ENCODE data around the gene POMT1. TPM values are rescaled to one million over a fixed set of nuclear protein-coding genes. Genes with fewer than 3 reads are reported as not detected.
A peak's percentile ranks its signal among the peaks of the same experiment; 100 is the strongest.

POMT1 gene
- total RNA-seq, 1 donor: 32.6 TPM

DNA sequence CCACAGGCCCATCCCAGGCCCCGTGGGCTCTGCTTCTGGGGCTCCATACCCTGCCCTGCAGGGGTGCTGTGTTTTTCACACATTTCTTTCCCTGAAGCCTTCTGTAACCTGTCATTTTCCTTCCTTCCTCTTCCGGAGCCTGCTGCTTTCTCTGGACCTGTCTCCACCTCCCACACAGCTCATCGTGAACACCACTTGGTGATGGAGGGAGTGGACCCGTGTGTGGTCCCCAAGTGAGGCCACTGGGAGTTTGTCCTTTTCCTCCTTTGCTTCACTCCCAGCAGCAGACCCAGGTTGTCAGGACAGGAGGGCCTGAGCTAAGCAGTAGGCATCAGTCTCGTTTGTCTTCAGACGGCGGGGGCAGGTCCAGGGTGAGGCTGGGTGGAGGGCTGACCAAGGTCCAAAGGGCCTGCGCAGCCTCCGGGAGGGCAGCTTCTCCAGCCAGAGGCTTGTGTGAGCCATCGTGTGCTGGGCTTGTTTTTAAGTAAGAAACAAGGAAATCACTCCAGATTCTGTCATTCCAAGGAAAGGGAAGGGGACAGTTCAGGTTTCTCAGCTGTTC, 5.8 kb upstream of the POMT1 start:
- H3K4me1 ChIP-seq (ENCODE audit: insufficient read depth, low read length): peaks cover 5% of the 10 kb centered on the region
- no peak overlapping the region for H3K4me3 ChIP-seq (ENCODE audit: insufficient read depth, low read length)
- no peak overlapping the region for H2AFZ ChIP-seq (ENCODE audit: low read length)
- TF ChIP-seq, protein P1, sequence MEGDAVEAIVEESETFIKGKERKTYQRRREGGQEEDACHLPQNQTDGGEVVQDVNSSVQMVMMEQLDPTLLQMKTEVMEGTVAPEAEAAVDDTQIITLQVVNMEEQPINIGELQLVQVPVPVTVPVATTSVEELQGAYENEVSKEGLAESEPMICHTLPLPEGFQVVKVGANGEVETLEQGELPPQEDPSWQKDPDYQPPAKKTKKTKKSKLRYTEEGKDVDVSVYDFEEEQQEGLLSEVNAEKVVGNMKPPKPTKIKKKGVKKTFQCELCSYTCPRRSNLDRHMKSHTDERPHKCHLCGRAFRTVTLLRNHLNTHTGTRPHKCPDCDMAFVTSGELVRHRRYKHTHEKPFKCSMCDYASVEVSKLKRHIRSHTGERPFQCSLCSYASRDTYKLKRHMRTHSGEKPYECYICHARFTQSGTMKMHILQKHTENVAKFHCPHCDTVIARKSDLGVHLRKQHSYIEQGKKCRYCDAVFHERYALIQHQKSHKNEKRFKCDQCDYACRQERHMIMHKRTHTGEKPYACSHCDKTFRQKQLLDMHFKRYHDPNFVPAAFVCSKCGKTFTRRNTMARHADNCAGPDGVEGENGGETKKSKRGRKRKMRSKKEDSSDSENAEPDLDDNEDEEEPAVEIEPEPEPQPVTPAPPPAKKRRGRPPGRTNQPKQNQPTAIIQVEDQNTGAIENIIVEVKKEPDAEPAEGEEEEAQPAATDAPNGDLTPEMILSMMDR (IDR thresholded peaks at IDR 0.05; ENCODE audit: extremely low read depth, low read depth, low read length): no peak
- no peaks in the 10 kb centered on the region for H3K9me3 ChIP-seq (ENCODE audit: low read depth, low read length)
- no peak overlapping the region for H3K4me2 ChIP-seq (ENCODE audit: insufficient read depth, low read length)
- no peaks in the 10 kb centered on the region for H3K27me3 ChIP-seq (ENCODE audit: insufficient read depth, low read length)
- peaks cover 85% of the 10 kb centered on the region for H3K36me3 ChIP-seq (ENCODE audit: insufficient read depth, low read length)
- H3K27ac ChIP-seq (ENCODE audit: low read depth, low read length): no peak overlapping the region
- peaks cover 8% of the 10 kb centered on the region for H3K79me2 ChIP-seq (ENCODE audit: insufficient read depth, low read length)
- peaks cover 32% of the 10 kb centered on the region for H4K20me1 ChIP-seq (ENCODE audit: insufficient read depth, low read length)
- no peak for DNase-seq (ENCODE audit: insufficient read length, low spot score, missing footprints)

- no peaks in the 10 kb centered on the region for H3K9me3 ChIP-seq (ENCODE audit: low read depth, low read length)
- no peak for DNase-seq (ENCODE audit: insufficient read length, low spot score, missing footprints)
- TF ChIP-seq, protein P1 (IDR thresholded peaks at IDR 0.05; ENCODE audit: extremely low read depth, low read depth, low read length): no peak
- no peak overlapping the region for H3K27ac ChIP-seq (ENCODE audit: low read depth, low read length)
- peaks cover 14% of the 10 kb centered on the region for H3K4me1 ChIP-seq (ENCODE audit: insufficient read depth, low read length)
- H3K27me3 ChIP-seq (ENCODE audit: insufficient read depth, low read length): no peaks in the 10 kb centered on the region
- peaks cover 25% of the 10 kb centered on the region for H4K20me1 ChIP-seq (ENCODE audit: insufficient read depth, low read length)
- peaks cover 15% of the 10 kb centered on the region for H3K79me2 ChIP-seq (ENCODE audit: insufficient read depth, low read length)
- H3K4me3 ChIP-seq (ENCODE audit: insufficient read depth, low read length): no peak overlapping the region
- H2AFZ ChIP-seq (ENCODE audit: low read length): no peak overlapping the region
- H3K36me3 ChIP-seq (ENCODE audit: insufficient read depth, low read length): peaks cover 61% of the 10 kb centered on the region
- H3K4me2 ChIP-seq (ENCODE audit: insufficient read depth, low read length): no peak overlapping the region
Observed at GRCh38 chr9:131499254-131499767, 3.4 kb upstream of the POMT1 start.

DNA sequence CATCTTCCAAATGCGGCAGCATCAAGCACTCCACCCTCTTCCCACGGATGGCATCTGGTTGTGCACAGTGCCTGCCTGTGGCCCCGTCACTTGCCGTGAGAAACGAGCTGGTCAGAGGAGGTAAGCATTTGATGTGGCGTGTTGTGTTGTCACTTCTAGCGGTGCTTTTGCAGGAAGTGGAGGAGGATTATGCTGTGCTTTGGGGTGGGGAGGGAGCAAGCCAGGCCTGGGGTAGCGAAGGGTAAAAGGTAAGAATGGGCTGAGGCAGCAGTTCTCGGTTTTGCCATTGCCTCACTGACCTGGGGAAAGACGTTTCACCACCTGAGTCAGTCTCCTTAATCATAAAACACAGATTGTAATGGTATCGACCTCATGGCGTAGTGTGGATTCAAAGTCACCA, 2.3 kb upstream of the POMT1 start:
- Histone ChIP-seq H3K27me3 (ENCODE audit: insufficient read depth, low read length) (no peaks in the 10 kb centered on the region), H2AFZ (ENCODE audit: low read length) (no peak overlapping the region), H3K4me3 (ENCODE audit: insufficient read depth, low read length) (no peak overlapping the region), H3K4me1 (ENCODE audit: insufficient read depth, low read length) (peaks cover 15% of the 10 kb centered on the region), H3K36me3 (ENCODE audit: insufficient read depth, low read length) (peaks cover 52% of the 10 kb centered on the region), H3K27ac (ENCODE audit: low read depth, low read length) (peak overlapping the region; percentile 3), H3K9me3 (ENCODE audit: low read depth, low read length) (no peaks in the 10 kb centered on the region), H3K4me2 (ENCODE audit: insufficient read depth, low read length) (no peak overlapping the region), H4K20me1 (ENCODE audit: insufficient read depth, low read length) (peaks cover 24% of the 10 kb centered on the region), H3K79me2 (ENCODE audit: insufficient read depth, low read length) (peaks cover 23% of the 10 kb centered on the region)
- TF ChIP-seq, protein P1 (IDR thresholded peaks at IDR 0.05; ENCODE audit: extremely low read depth, low read depth, low read length): no peak
- no peak for DNase-seq (ENCODE audit: insufficient read length, low spot score, missing footprints)

- Histone ChIP-seq H3K4me3 (ENCODE audit: insufficient read depth, low read length) (no peak overlapping the region), H3K9me3 (ENCODE audit: low read depth, low read length) (no peaks in the 10 kb centered on the region), H3K4me2 (ENCODE audit: insufficient read depth, low read length) (no peak overlapping the region), H3K27me3 (ENCODE audit: insufficient read depth, low read length) (no peaks in the 10 kb centered on the region), H3K79me2 (ENCODE audit: insufficient read depth, low read length) (peaks cover 27% of the 10 kb centered on the region), H4K20me1 (ENCODE audit: insufficient read depth, low read length) (peaks cover 27% of the 10 kb centered on the region), H2AFZ (ENCODE audit: low read length) (no peak overlapping the region), H3K4me1 (ENCODE audit: insufficient read depth, low read length) (peaks cover 15% of the 10 kb centered on the region), H3K27ac (ENCODE audit: low read depth, low read length) (no peak overlapping the region), H3K36me3 (ENCODE audit: insufficient read depth, low read length) (peaks cover 46% of the 10 kb centered on the region)
- TF ChIP-seq, protein P1 (IDR thresholded peaks at IDR 0.05; ENCODE audit: extremely low read depth, low read depth, low read length): no peak
- DNase-seq (ENCODE audit: insufficient read length, low spot score, missing footprints): no peak
Observed at GRCh38 chr9:131500939-131501541, 1.7 kb upstream of the POMT1 start.

Data from osteoblast (primary cell).